ENCODE results near the gene TMEM43.

The TMEM43 gene

DNA sequence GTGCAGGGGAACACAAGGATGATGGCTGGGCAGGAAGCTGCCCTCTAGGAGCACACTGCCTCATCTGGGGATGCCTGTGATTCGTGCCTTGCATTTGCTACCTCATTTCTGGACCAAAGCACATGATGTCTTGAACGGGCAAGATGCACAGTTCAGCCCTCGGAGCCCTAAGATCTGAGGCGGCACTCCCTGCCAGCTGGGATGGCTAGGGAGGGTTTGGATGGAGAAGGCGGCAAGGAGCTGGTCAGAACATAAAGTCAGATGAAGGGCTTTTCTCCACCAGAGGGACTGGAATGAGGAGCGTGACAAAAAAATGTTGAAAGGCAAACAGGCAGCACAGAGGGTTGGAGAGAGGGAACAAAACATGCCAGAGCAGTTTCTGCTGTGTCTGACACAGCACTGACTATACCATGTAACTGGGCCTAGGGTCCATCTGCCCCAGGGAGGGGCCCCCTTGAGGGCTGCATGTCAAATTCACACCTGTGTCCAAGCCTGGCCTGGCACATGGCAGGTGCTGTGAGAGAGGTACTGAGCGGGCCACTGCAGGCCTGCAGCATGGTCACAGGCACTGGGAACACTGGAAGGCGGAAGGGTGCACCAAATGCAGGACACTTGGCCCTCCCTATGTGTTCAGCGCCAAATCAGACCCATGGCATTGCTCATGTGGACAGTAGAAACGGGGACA, 21.7 kb downstream of the TMEM43 start:
- Histone ChIP-seq H3K27me3 (ENCODE audit: control insufficient read depth, low read length) (no peaks in the 10 kb centered on the region), H3K79me2 (ENCODE audit: control insufficient read depth, low read length) (no peaks in the 10 kb centered on the region), H3K9me3 (ENCODE audit: control insufficient read depth, insufficient read depth, low read length) (no peaks in the 10 kb centered on the region), H3K36me3 (ENCODE audit: control insufficient read depth, low read length) (peaks cover 46% of the 10 kb centered on the region), H3K9me2 (replicated peaks; ENCODE audit: control insufficient read depth, low read length) (no peaks in the 10 kb centered on the region), H3F3A (ENCODE audit: control insufficient read depth, insufficient read depth) (peaks cover 13% of the 10 kb centered on the region), H3K27ac (ENCODE audit: low read depth, low read length) (no peak overlapping the region), H4K20me1 (ENCODE audit: control insufficient read depth, insufficient read depth, low read depth, low read length) (no peaks in the 10 kb centered on the region), H3K4me3 (ENCODE audit: low read length) (no peak overlapping the region), H3K4me2 (ENCODE audit: low read length) (no peak overlapping the region), H3K4me1 (ENCODE audit: control insufficient read depth, low read length) (no peaks in the 10 kb centered on the region)
- no peak for TF ChIP-seq CTCF (IDR thresholded peaks at IDR 0.05; ENCODE audit: low read depth, low read length, poor library complexity, severe bottlenecking)
- TF ChIP-seq EZH2phosphoT487 (IDR thresholded peaks at IDR 0.05; ENCODE audit: borderline replicate concordance, low read length) = no peak

DNA sequence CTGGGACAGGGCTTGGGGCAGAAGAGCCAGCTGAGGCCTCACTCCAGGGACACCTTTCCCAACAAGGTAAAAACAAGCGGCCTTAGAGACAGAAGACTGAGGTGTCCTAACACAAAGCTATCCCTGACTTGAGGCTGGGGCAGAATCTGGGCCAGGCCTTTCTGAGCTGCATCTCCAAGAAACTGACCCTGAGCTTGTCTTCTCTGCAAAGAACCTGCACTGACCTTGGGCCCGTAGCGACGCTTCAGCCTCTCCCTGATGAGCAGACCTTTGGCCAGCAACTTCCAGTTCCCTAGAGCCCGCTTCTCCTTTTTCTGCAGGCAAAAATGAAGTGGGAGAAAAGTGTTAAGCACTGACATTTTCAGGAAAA, 22.2 kb downstream of the TMEM43 start:
- Histone ChIP-seq H3K79me2 (ENCODE audit: control insufficient read depth, low read length) (no peaks in the 10 kb centered on the region), H4K20me1 (ENCODE audit: control insufficient read depth, insufficient read depth, low read depth, low read length) (no peaks in the 10 kb centered on the region), H3F3A (ENCODE audit: control insufficient read depth, insufficient read depth) (peaks cover 13% of the 10 kb centered on the region), H3K9me3 (ENCODE audit: control insufficient read depth, insufficient read depth, low read length) (no peaks in the 10 kb centered on the region), H3K9me2 (replicated peaks; ENCODE audit: control insufficient read depth, low read length) (no peaks in the 10 kb centered on the region), H3K4me1 (ENCODE audit: control insufficient read depth, low read length) (no peaks in the 10 kb centered on the region), H3K4me2 (ENCODE audit: low read length) (no peak overlapping the region), H3K27ac (ENCODE audit: low read depth, low read length) (no peak overlapping the region), H3K4me3 (ENCODE audit: low read length) (no peak overlapping the region), H3K36me3 (ENCODE audit: control insufficient read depth, low read length) (peaks cover 51% of the 10 kb centered on the region), H3K27me3 (ENCODE audit: control insufficient read depth, low read length) (no peaks in the 10 kb centered on the region)
- no peak for TF ChIP-seq EZH2phosphoT487 (IDR thresholded peaks at IDR 0.05; ENCODE audit: borderline replicate concordance, low read length)
- no peak for TF ChIP-seq CTCF (IDR thresholded peaks at IDR 0.05; ENCODE audit: low read depth, low read length, poor library complexity, severe bottlenecking)

DNA sequence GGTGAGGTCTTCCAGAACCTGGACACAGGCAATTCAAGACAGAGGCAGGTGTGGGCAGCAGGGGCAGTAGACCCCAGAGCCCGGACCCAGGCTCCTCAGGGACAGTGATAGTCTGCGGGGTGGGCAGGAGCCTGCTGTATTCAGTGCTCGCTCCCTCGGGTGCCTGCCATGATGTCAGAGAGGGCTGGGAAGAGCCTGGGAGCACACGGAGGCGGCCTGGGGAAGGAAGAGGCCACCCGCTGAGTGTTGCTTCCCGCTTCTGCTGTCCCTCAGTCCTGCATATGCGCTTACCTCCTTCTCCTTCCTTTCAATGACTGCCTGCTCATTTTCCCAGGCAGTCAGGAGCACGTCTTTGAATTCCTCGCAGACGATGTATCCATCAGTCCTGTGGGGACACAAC, 22.8 kb downstream of the TMEM43 start:
- TF ChIP-seq EZH2phosphoT487 (IDR thresholded peaks at IDR 0.05; ENCODE audit: borderline replicate concordance, low read length) = no peak
- TF ChIP-seq CTCF (IDR thresholded peaks at IDR 0.05; ENCODE audit: low read depth, low read length, poor library complexity, severe bottlenecking) = no peak
- peaks cover 9% of the 10 kb centered on the region for H3F3A ChIP-seq (ENCODE audit: control insufficient read depth, insufficient read depth)
- no peak overlapping the region for H3K27ac ChIP-seq (ENCODE audit: low read depth, low read length)
- H3K36me3 ChIP-seq (ENCODE audit: control insufficient read depth, low read length) = peaks cover 54% of the 10 kb centered on the region
- no peaks in the 10 kb centered on the region for H3K9me3 ChIP-seq (ENCODE audit: control insufficient read depth, insufficient read depth, low read length)
- no peaks in the 10 kb centered on the region for H4K20me1 ChIP-seq (ENCODE audit: control insufficient read depth, insufficient read depth, low read depth, low read length)
- no peaks in the 10 kb centered on the region for H3K79me2 ChIP-seq (ENCODE audit: control insufficient read depth, low read length)
- no peak overlapping the region for H3K4me2 ChIP-seq (ENCODE audit: low read length)
- no peaks in the 10 kb centered on the region for H3K9me2 ChIP-seq (replicated peaks; ENCODE audit: control insufficient read depth, low read length)
- H3K4me3 ChIP-seq (ENCODE audit: low read length) = no peak overlapping the region
- no peaks in the 10 kb centered on the region for H3K27me3 ChIP-seq (ENCODE audit: control insufficient read depth, low read length)
- H3K4me1 ChIP-seq (ENCODE audit: control insufficient read depth, low read length) = no peaks in the 10 kb centered on the region

Data from DOHH2 (cell line).